GM23248 (cell line): ENCODE data around the gene C14orf132. TPM values are rescaled to one million over a fixed set of nuclear protein-coding genes. Genes with fewer than 3 reads are reported as not detected.

Source experiments
- DNase-seq: peaks from one replicate; pipeline ENCODE4 v3.0.0-alpha.2; 2015
- H2AFZ ChIP-seq: fragments of 200-600 bp; sonication (generic); 2 replicates; pipeline ENCODE4 v1.6.1; 2016; ENCODE audit warnings: antibody characterized with exemption
- H3F3A ChIP-seq: fragments of 200-600 bp; sonication (generic); 2 replicates; pipeline ENCODE4 v1.6.1; 2016; ENCODE audit warnings: mild to moderate bottlenecking, antibody characterized with exemption, mixed run types; ENCODE audit not compliant: insufficient read depth
- H3K27ac ChIP-seq: fragments of 200-600 bp; sonication (generic); 2 replicates; pipeline ENCODE4 v1.5.1; 2016; ENCODE audit warnings: mild to moderate bottlenecking
- H3K27me3 ChIP-seq: fragments of 200-600 bp; sonication (generic); replicated peaks from 2 replicates; pipeline ENCODE4 v1.6.1; 2016; ENCODE audit warnings: mild to moderate bottlenecking; ENCODE audit not compliant: insufficient read depth
- H3K36me3 ChIP-seq: fragments of 200-600 bp; sonication (generic); 2 replicates; pipeline ENCODE4 v1.6.1; 2016; ENCODE audit warnings: low read depth, mild to moderate bottlenecking
- H3K4me1 ChIP-seq: fragments of 200-600 bp; sonication (generic); 2 replicates; pipeline ENCODE4 v1.6.1; 2016; ENCODE audit warnings: mild to moderate bottlenecking; ENCODE audit not compliant: insufficient read depth
- H3K4me2 ChIP-seq: fragments of 200-600 bp; sonication (generic); one replicate; pipeline ENCODE4 v1.6.1; 2016; ENCODE audit warnings: mild to moderate bottlenecking; ENCODE audit not compliant: unreplicated experiment
- H3K4me3 ChIP-seq: fragments of 200-600 bp; sonication (generic); 2 replicates; pipeline ENCODE4 v1.5.1; 2016; ENCODE audit warnings: mild to moderate bottlenecking
- H3K79me2 ChIP-seq: fragments of 200-600 bp; sonication (generic); 2 replicates; pipeline ENCODE4 v1.6.1; 2016; ENCODE audit warnings: mild to moderate bottlenecking; ENCODE audit not compliant: insufficient read depth
- H3K9ac ChIP-seq: fragments of 200-600 bp; sonication (generic); 2 replicates; pipeline ENCODE4 v1.6.1; 2016; ENCODE audit warnings: mild to moderate bottlenecking
- H3K9me2 ChIP-seq: fragments of 200-600 bp; sonication (generic); 2 replicates; pipeline ENCODE4 v1.6.1; 2016; ENCODE audit warnings: mixed run types, mild to moderate bottlenecking, moderate library complexity; ENCODE audit not compliant: insufficient read depth
- H3K9me3 ChIP-seq: fragments of 200-600 bp; sonication (generic); one replicate; pipeline ENCODE4 v1.6.1; 2017; ENCODE audit warnings: low read depth
- H4K20me1 ChIP-seq: fragments of 200-600 bp; sonication (generic); 2 replicates; pipeline ENCODE4 v1.6.0; 2016; ENCODE audit not compliant: insufficient read depth
- EZH2 ChIP-seq: fragments of 200-600 bp; sonication (generic); IDR thresholded peaks from 2 replicates; pipeline ENCODE4 v1.6.1; 2018; ENCODE audit warnings: antibody characterized with exemption, mild to moderate bottlenecking; ENCODE audit not compliant: insufficient read depth, poor library complexity, severe bottlenecking
- EZH2phosphoT487 ChIP-seq: fragments of 200-600 bp; sonication (generic); IDR thresholded peaks from 2 replicates; pipeline ENCODE4 v1.6.1; 2018; ENCODE audit warnings: antibody characterized with exemption, moderate library complexity, mild to moderate bottlenecking, low read depth; ENCODE audit not compliant: insufficient read depth
- WGBS, 2 experiments: methylation state at CpG; one replicate each; pipeline ENCODE4 v1.1.6; 2015 to 2017; ENCODE audit warnings: low lambda C conversion rate in 2 of 2, low coverage in 1 of 2; ENCODE audit errors: missing lambda C conversion rate in 2 of 2; 5-methylcytosine and 5-hydroxymethylcytosine counted together
- in situ Hi-C: fragments of 300-500 bp; cut with MboI; formaldehyde crosslinking; loops from 2 replicates; pipeline ENCODE4 v1.15.0; 2020
- polyA plus RNA-seq: library from polyadenylated mRNA; unstranded; fragments of >200 nt; fragmentation: Nextera tagmentation; extraction: Ambion mirVana; gene quantifications from 2 replicates; pipeline ENCODE4 v1.2.1, GENCODE V29; 2016
- total RNA-seq: library from RNA; depleted of rRNA; stranded (reverse); fragments of >200 nt; shearing (Covaris generic); gene quantifications from 2 replicates; pipeline ENCODE4 v1.2.3, GENCODE V29; 2014

Gene C14orf132
- total and polyA plus RNA-seq, 2 experiments from 2014 or later: 18.6 to 26.2 TPM

DNA sequence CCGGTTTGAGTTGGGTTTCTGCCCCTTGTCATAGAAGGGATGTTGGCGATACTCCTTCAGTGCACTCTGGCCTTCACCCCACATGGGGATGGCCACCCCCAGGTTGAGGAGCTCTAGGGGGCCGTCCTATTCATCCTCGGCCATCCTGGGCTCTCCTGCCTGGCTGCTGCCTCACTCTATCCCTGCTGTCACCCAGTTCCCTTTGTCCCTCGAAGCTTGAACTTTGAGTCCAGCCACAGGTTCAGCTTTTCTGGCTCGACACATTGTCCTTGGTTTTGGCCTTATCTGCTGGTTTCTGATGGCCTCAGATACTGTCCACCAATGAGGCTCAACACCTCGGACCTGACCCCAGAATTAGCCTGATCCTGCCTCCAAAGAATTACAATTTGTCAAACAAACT is 58.6 kb downstream of the C14orf132 start:
- Histone ChIP-seq H3K4me1 (peaks cover 12% of the 10 kb centered on the region), H3K79me2 (no peaks in the 10 kb centered on the region), H3F3A (no peaks in the 10 kb centered on the region; the same call in 1 of the 2 replicates), H3K36me3 (no peaks in the 10 kb centered on the region), H3K4me2 (no peak overlapping the region), H4K20me1 (no peaks in the 10 kb centered on the region), H3K27ac (no peak overlapping the region), H2AFZ (no peak overlapping the region), H3K27me3 (no peaks in the 10 kb centered on the region), H3K9me3 (no peaks in the 10 kb centered on the region), H3K4me3 (no peak overlapping the region), H3K9ac (no peak overlapping the region), H3K9me2 (no peaks in the 10 kb centered on the region)
- no peak for TF ChIP-seq EZH2phosphoT487
- TF ChIP-seq EZH2: no peak
- WGBS, 2 experiments: 69 to 70% methylated on average over 7 of the region's 7 CpGs
- DNase-seq: no peak
- in situ Hi-C loops: loop anchor here (5.0 to 10.0 kb wide), 2 partner anchors 95 to 317 kb away; no protein-coding TSS in a partner anchor

DNA sequence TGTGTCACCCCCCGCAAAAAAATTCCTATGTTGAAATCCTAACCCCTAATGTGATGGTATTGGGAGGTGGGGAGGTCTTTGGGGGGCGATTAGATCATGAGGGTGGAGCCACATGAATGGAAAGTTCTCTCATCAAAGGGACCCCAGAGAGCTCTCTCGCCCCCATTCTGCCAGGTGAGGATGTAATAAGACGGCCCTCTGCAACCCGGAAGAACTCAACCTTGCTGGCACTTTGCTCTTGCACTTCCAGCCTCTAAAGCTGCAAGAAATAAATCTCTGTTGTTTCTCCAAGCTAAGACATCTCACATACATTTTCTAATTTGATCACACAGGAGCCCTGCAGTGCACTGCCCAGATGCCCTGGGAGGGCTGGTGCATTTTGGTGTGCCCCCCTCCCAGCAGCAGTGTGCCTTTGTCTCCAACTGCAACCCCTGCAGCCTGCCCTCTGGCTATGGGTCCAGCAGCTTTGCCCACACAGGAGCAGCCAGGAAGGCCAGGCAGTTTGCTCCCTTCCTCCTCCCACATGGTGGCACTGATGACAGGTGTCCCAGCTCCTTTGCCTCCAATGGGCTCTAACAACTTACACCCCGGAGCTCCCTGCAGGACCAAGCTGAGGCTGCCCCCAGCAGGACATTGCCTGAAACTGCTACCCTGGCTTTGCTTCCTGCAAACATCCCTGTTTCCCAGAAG is 59.3 kb downstream of the C14orf132 start:
- H3K79me2 ChIP-seq: no peaks in the 10 kb centered on the region
- DNase-seq: peak; percentile 81
- H3K4me1 ChIP-seq: peaks cover 12% of the 10 kb centered on the region
- no peaks in the 10 kb centered on the region for H3F3A ChIP-seq
- H3K27me3 ChIP-seq: no peaks in the 10 kb centered on the region
- H3K9me3 ChIP-seq: no peaks in the 10 kb centered on the region
- H2AFZ ChIP-seq: no peak overlapping the region
- in situ Hi-C loops: loop anchor here (5.0 to 10.0 kb wide), 2 partner anchors 96 to 316 kb away; no protein-coding TSS in a partner anchor
- H3K36me3 ChIP-seq: no peaks in the 10 kb centered on the region
- no peak overlapping the region for H3K9ac ChIP-seq
- no peak overlapping the region for H3K4me3 ChIP-seq
- WGBS, 2 experiments: 27% methylated on average over 6 of the region's 6 CpGs
- TF ChIP-seq EZH2 (no peak), EZH2phosphoT487 (no peak)
- H3K4me2 ChIP-seq: no peak overlapping the region
- no peak overlapping the region for H3K27ac ChIP-seq
- H4K20me1 ChIP-seq: no peaks in the 10 kb centered on the region
- H3K9me2 ChIP-seq: no peaks in the 10 kb centered on the region

DNA sequence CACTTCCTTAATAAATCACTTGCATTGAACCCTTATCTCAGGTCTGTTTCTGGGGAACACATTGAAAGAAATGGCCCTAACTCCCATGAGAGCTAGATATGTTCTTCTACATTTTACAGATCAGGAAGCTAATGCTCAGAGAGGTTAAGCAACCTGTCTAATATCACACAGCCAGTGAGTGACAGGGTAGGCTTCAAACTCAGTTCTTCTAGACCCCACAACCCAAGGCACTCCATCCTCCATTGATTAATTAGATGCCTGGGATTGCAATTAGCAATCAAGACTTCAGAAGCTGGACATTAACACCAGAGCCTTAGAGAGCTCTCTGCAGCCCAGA is 59.8 kb downstream of the C14orf132 start:
- DNase-seq: no peak
- no peak overlapping the region for H3K27ac ChIP-seq
- no peaks in the 10 kb centered on the region for H3K9me3 ChIP-seq
- no peaks in the 10 kb centered on the region for H4K20me1 ChIP-seq
- H3K4me3 ChIP-seq: no peak overlapping the region
- H2AFZ ChIP-seq: no peak overlapping the region
- H3K4me1 ChIP-seq: peaks cover 12% of the 10 kb centered on the region
- H3K36me3 ChIP-seq: no peaks in the 10 kb centered on the region
- TF ChIP-seq EZH2phosphoT487 (no peak), EZH2 (no peak)
- H3K9ac ChIP-seq: no peak overlapping the region
- in situ Hi-C loops: loop anchor here (5.0 to 10.0 kb wide), 2 partner anchors 97 to 316 kb away; no protein-coding TSS in a partner anchor
- peaks cover 5% of the 10 kb centered on the region for H3F3A ChIP-seq
- H3K4me2 ChIP-seq: no peak overlapping the region
- no peaks in the 10 kb centered on the region for H3K9me2 ChIP-seq
- no peaks in the 10 kb centered on the region for H3K27me3 ChIP-seq
- H3K79me2 ChIP-seq: no peaks in the 10 kb centered on the region

DNA sequence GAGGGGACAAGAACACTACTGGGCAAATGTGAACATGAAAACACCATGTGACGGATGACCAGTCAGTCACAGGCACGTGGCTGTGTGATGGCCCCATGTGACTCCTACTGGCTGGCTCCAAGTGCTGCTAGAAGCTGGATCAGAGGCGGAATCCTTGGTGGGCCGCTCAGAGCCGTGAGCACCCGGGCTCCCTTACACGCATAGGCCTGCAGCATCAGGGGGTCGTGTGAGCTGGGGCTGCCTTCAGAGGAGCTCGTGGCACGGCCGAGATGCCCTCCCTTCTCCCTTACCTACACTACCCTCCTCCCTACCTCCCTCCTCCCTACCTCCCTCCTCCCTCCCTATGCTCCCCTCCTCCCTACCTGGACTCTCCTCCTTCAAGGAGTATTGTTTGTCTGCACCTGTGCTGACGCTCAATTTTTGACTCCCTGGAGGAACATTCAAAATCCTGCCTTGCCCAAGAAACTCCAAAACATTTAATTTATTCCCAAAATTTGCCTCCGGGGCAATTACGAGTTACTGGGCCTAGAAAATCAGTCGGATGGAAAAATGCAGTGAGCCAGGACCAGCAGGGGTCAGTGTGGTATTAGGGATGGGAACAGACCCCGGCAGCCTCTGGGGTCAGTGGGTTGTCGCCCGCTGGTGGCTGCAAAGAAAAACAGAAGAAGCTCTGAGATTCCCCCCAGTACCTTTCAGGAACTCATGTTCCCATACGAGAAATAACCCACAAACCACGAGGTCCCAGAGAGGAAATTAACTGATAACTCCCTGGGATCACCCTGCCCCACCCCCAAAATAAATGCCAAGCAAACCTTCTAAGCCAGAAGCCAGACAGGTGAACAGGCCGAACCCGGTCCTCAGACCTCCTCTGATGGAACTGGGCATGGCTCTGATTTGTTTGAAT is 61.3 kb downstream of the C14orf132 start:
- in situ Hi-C loops: loop anchor here (5.0 kb wide), 1 partner anchor 172 kb away; no protein-coding TSS in a partner anchor

More for the DNA sequence above, 61.3 kb downstream of the C14orf132 start:
- DNase-seq: peak; percentile 86
- Histone ChIP-seq H3K9me2 (no peaks in the 10 kb centered on the region), H4K20me1 (no peaks in the 10 kb centered on the region), H3K36me3 (no peaks in the 10 kb centered on the region), H3K27me3 (no peaks in the 10 kb centered on the region), H2AFZ (no peak overlapping the region), H3K4me2 (no peak overlapping the region), H3K4me1 (peaks cover 17% of the 10 kb centered on the region), H3K9me3 (no peaks in the 10 kb centered on the region), H3K79me2 (no peaks in the 10 kb centered on the region), H3K4me3 (no peak overlapping the region), H3F3A (peaks cover 14% of the 10 kb centered on the region), H3K9ac (no peak overlapping the region), H3K27ac (no peak overlapping the region)
- TF ChIP-seq EZH2: no peak
- no peak for TF ChIP-seq EZH2phosphoT487
- WGBS, 2 experiments: 32 to 41% methylated on average over 18 to 22 of the region's 22 CpGs
